H1 (cell line): Measurements from ENCODE around the gene LOXHD1. TPM values are rescaled to one million over a fixed set of nuclear protein-coding genes. Genes with fewer than 3 reads are reported as not detected.

ENCODE experiments used
- CTCF ChIA-PET: fragments of 300-600 bp; sonication (Branson Sonifier 250); formaldehyde crosslinking; loops from one replicate; lab custom pipeline; 2021; ENCODE audit not compliant: partially characterized antibody; lab: Charles Lee
- POLR2A ChIA-PET: fragments of 300-600 bp; sonication (Branson Sonifier 250); formaldehyde crosslinking; loops from one replicate; lab custom pipeline; 2021; ENCODE audit warnings: inconsistent platforms; ENCODE audit not compliant: partially characterized antibody; lab: Charles Lee
- DNase-seq, 2 experiments: peaks; one replicate each; pipeline versions ENCODE4 v3.0.0 to v3.0.0-alpha.2; 2010 to 2022; ENCODE audit warnings: low spot score in 2 of 2, low read depth in 1 of 2, mixed read lengths in 1 of 2
- FAIRE-seq: peaks from 2 replicates; lab custom pipeline; 2011; peaks lifted over from hg19 to GRCh38; lab: Jason Lieb, UNC
- H2AFZ ChIP-seq: 2 replicates; pipeline ENCODE4 v1.8.1; 2012; ENCODE audit warnings: low read length, inconsistent platforms
- H2AK5ac ChIP-seq: 2 replicates; pipeline ENCODE4 v1.6.1; 2013; ENCODE audit warnings: low read depth, low read length
- H2BK120ac ChIP-seq: replicated peaks from 2 replicates; pipeline ENCODE3; 2013; ENCODE audit warnings: low read depth, low read length, inconsistent platforms
- H2BK12ac ChIP-seq: 2 replicates; pipeline ENCODE4 v1.6.1; 2013; ENCODE audit warnings: low read depth, low read length
- H2BK15ac ChIP-seq: 2 replicates; pipeline ENCODE4 v1.6.1; 2013; ENCODE audit warnings: low read length
- H2BK20ac ChIP-seq: 2 replicates; pipeline ENCODE4 v1.6.1; 2013; ENCODE audit warnings: low read length
- H2BK5ac ChIP-seq: 2 replicates; pipeline ENCODE4 v1.6.1; 2013; ENCODE audit warnings: low read depth, low read length
- H3K14ac ChIP-seq: 2 replicates; pipeline ENCODE4 v1.6.1; 2013; ENCODE audit warnings: inconsistent platforms; ENCODE audit not compliant: insufficient read length
- H3K18ac ChIP-seq: 2 replicates; pipeline ENCODE4 v1.6.1; 2013; ENCODE audit warnings: low read length; ENCODE audit errors: extremely low read depth
- H3K23ac ChIP-seq: 2 replicates; pipeline ENCODE4 v1.6.1; 2013; ENCODE audit warnings: inconsistent platforms; ENCODE audit not compliant: insufficient read length
- H3K23me2 ChIP-seq: 2 replicates; pipeline ENCODE4 v1.6.1; 2013; ENCODE audit warnings: low read depth, low read length
- H3K27ac ChIP-seq: 2 replicates; pipeline ENCODE4 v1.6.1; 2011; ENCODE audit warnings: low read depth, low read length, inconsistent platforms
- H3K27me3 ChIP-seq, 4 experiments: replicated peaks in 1 of 4; 1 replicate in 1 of 4; 2 replicates in 3 of 4; pipeline versions ENCODE4 v1.6.1 to v1.8.1; 2011 to 2013; ENCODE audit warnings: low read length in 3 of 4, mild to moderate bottlenecking in 3 of 4, inconsistent platforms in 2 of 4, mixed read lengths in 2 of 4, moderate library complexity in 1 of 4; ENCODE audit not compliant: control insufficient read depth in 3 of 4, insufficient read depth in 3 of 4; ENCODE audit errors: extremely low read depth in 1 of 4
- H3K36me3 ChIP-seq, 4 experiments: 2 replicates each; pipeline versions ENCODE4 v1.6.1 to v1.8.1; 2011 to 2013; ENCODE audit warnings: mild to moderate bottlenecking in 4 of 4, low read length in 3 of 4, moderate library complexity in 2 of 4, control low read depth in 1 of 4, inconsistent platforms in 1 of 4; ENCODE audit not compliant: insufficient read depth in 4 of 4, control insufficient read depth in 2 of 4
- H3K4ac ChIP-seq: replicated peaks from 2 replicates; pipeline ENCODE3; 2013; ENCODE audit warnings: low read length, low read depth, mixed read lengths, inconsistent platforms; ENCODE audit not compliant: insufficient read length
- H3K4me1 ChIP-seq, 4 experiments: replicated peaks in 1 of 4; 1 replicate in 1 of 4; 2 replicates in 3 of 4; pipeline versions ENCODE4 v1.6.1 to v1.8.1; 2011 to 2013; ENCODE audit warnings: low read length in 3 of 4, inconsistent platforms in 2 of 4, mixed read lengths in 1 of 4; ENCODE audit not compliant: insufficient read depth in 4 of 4, control insufficient read depth in 3 of 4
- H3K4me2 ChIP-seq, 2 experiments: 2 replicates each; pipeline versions ENCODE4 v1.6.1 to v1.8.1; 2011 to 2013; ENCODE audit warnings: low read depth in 2 of 2, low read length in 2 of 2, control low read depth in 1 of 2, inconsistent platforms in 1 of 2, mild to moderate bottlenecking in 1 of 2; ENCODE audit not compliant: insufficient read depth in 1 of 2
- H3K4me3 ChIP-seq, 4 experiments: fragments of 200-600, 300-600 bp in 1 of 4; sonication (generic), shearing (Covaris generic), sonication (Bioruptor Twin) in 1 of 4; 2 replicates each; pipeline versions ENCODE4 v1.5.1 to v1.8.1; 2011 to 2016; ENCODE audit warnings: low read length in 4 of 4, low read depth in 3 of 4, control low read depth in 2 of 4, inconsistent platforms in 2 of 4, mild to moderate bottlenecking in 2 of 4, mixed read lengths in 1 of 4, moderate library complexity in 1 of 4; ENCODE audit not compliant: insufficient read depth in 2 of 4; ENCODE audit errors: extremely low read depth in 1 of 4
- H3K56ac ChIP-seq: replicated peaks from 2 replicates; pipeline ENCODE3; 2013; ENCODE audit warnings: low read depth, mild to moderate bottlenecking, mixed read lengths, low read length, inconsistent platforms; ENCODE audit not compliant: insufficient read length
- H3K79me1 ChIP-seq: 2 replicates; pipeline ENCODE4 v1.6.1; 2013; ENCODE audit warnings: low read depth, low read length, control low read depth
- H3K79me2 ChIP-seq, 2 experiments: 2 replicates each; pipeline versions ENCODE4 v1.6.1 to v1.8.1; 2012 to 2013; ENCODE audit warnings: low read length in 2 of 2, mild to moderate bottlenecking in 2 of 2, inconsistent platforms in 1 of 2; ENCODE audit not compliant: insufficient read depth in 2 of 2, control insufficient read depth in 1 of 2
- H3K9ac ChIP-seq, 4 experiments: replicated peaks in 1 of 4; 1 replicate in 1 of 4; 2 replicates in 3 of 4; pipeline versions ENCODE4 v1.6.1 to v1.8.1; 2011 to 2013; ENCODE audit warnings: low read depth in 3 of 4, low read length in 3 of 4, control low read depth in 2 of 4, mild to moderate bottlenecking in 2 of 4, moderate library complexity in 2 of 4, inconsistent platforms in 1 of 4; ENCODE audit errors: extremely low read depth in 1 of 4
- H3K9me3 ChIP-seq, 2 experiments: 2 replicates each; pipeline versions ENCODE4 v1.6.1 to v1.8.1; 2012 to 2013; ENCODE audit warnings: mild to moderate bottlenecking in 2 of 2, moderate library complexity in 2 of 2, control low read depth in 1 of 2, inconsistent platforms in 1 of 2, low read depth in 1 of 2, low read length in 1 of 2, mixed read lengths in 1 of 2; ENCODE audit not compliant: insufficient read depth in 2 of 2
- H4K20me1 ChIP-seq, 2 experiments: replicated peaks in 1 of 2; 2 replicates each; pipeline versions ENCODE3 to v1.8.1; 2011 to 2013; ENCODE audit warnings: inconsistent platforms in 2 of 2, low read length in 2 of 2, mild to moderate bottlenecking in 1 of 2; ENCODE audit not compliant: insufficient read depth in 2 of 2, control insufficient read depth in 1 of 2
- H4K5ac ChIP-seq: 2 replicates; pipeline ENCODE4 v1.6.1; 2013; ENCODE audit warnings: low read length, low read depth, mixed read lengths, inconsistent platforms; ENCODE audit not compliant: insufficient read length
- H4K8ac ChIP-seq: 2 replicates; pipeline ENCODE4 v1.8.0; 2013; ENCODE audit warnings: mild to moderate bottlenecking, moderate library complexity, low read length, inconsistent platforms; ENCODE audit not compliant: insufficient read depth; ENCODE audit errors: extremely low read depth
- H4K91ac ChIP-seq: replicated peaks from 2 replicates; pipeline ENCODE3; 2013; ENCODE audit warnings: low read length, mixed read lengths, inconsistent platforms; ENCODE audit not compliant: insufficient read length
- GTF2F1 ChIP-seq: IDR thresholded peaks from 2 replicates; pipeline ENCODE4 v1.6.1; 2012; ENCODE audit warnings: low read depth, low read length, improper control_type of control experiment, borderline replicate concordance
- HDAC2 ChIP-seq, 2 experiments: fragments of 300-600 bp in 1 of 2; sonication (generic) in 1 of 2; IDR thresholded peaks; 2 replicates each; pipeline ENCODE4 v1.6.1; 2011 to 2012; ENCODE audit warnings: low read depth in 2 of 2, low read length in 2 of 2, mild to moderate bottlenecking in 2 of 2, moderate library complexity in 2 of 2, borderline replicate concordance in 1 of 2, inconsistent platforms in 1 of 2
- KDM4A ChIP-seq: IDR thresholded peaks from one replicate; pipeline ENCODE4 v1.7.1; 2012; ENCODE audit warnings: low read depth, mild to moderate bottlenecking, moderate library complexity, low read length, inconsistent platforms; ENCODE audit not compliant: severe bottlenecking
- WGBS, 2 experiments: shearing (Covaris generic) in 1 of 2; methylation state at CpG; one replicate each; pipeline versions ENCODE4 v1.1.6 to v1.1.7; 2013 to 2015; ENCODE audit warnings: low lambda C conversion rate in 2 of 2, mixed read lengths in 2 of 2, inconsistent platforms in 1 of 2, low coverage in 1 of 2, missing lambda C conversion rate in 1 of 2; ENCODE audit not compliant: insufficient replicate concordance in 2 of 2, insufficient coverage in 1 of 2, insufficient read length in 1 of 2; ENCODE audit errors: extremely low coverage in 1 of 2, missing lambda C conversion rate in 1 of 2; 5-methylcytosine and 5-hydroxymethylcytosine counted together
- polyA plus RNA-seq, 7 experiments: library from polyadenylated mRNA; depleted of rRNA in 3 of 7; stranded (reverse) in 5 of 7; unstranded in 2 of 7; fragments of >200 nt in 5 of 7; fragments of 200-250 nt in 2 of 7; gene quantifications; 1 replicate in 5 of 7; 2 replicates in 1 of 7; 4 replicates in 1 of 7; pipeline versions ENCODE4 v1.2.1 to v1.2.3, GENCODE V29; 2011 to 2013; ENCODE audit warnings: missing spikeins in 2 of 7, mixed read lengths in 2 of 7
- total RNA-seq: library from RNA; stranded (reverse); fragmentation: NEBNext Ultra II Directional; extraction: Animal tissue kit (Norgen Biotek cat#: 25700); gene quantifications from 2 replicates; pipeline ENCODE4 v1.2.1, GENCODE V29; 2021

LOXHD1 gene
- total and polyA plus RNA-seq, 2 of the 8 experiments (the other 6 are each of a cell fraction or from before 2014, with no cell fraction given): 0.02 TPM; not detected in 1

- FAIRE-seq (no peak), DNase-seq (no peak)
- no peak overlapping the region for H4K5ac ChIP-seq
- no peaks in the 10 kb centered on the region for H3K79me1 ChIP-seq
- H3K56ac ChIP-seq: no peak overlapping the region
- H3K4me1 ChIP-seq: peaks cover 0 to 3% (median 0%) of the 10 kb centered on the region in 4 experiments; a peak in 1 of 7 replicates
- no peak overlapping the region for H3K23ac ChIP-seq
- no peak overlapping the region for H4K8ac ChIP-seq
- H3K14ac ChIP-seq: no peak overlapping the region
- H3K36me3 ChIP-seq: no peaks in the 10 kb centered on the region
- no peak overlapping the region for H2BK12ac ChIP-seq
- H3K4ac ChIP-seq: no peak overlapping the region
- H3K9ac ChIP-seq: no peak overlapping the region
- H2AFZ ChIP-seq: no peak overlapping the region
- no peak overlapping the region for H2BK20ac ChIP-seq
- no peak overlapping the region for H3K4me3 ChIP-seq
- CTCF ChIA-PET: interaction anchor here (0.7 to 7.5 kb wide), 29 partner anchors 8 to 408 kb away, joined by 3 to 148 read pairs (median 5); partner anchors contain the start of gene LOXHD1
- H4K91ac ChIP-seq: no peak overlapping the region
- no peak overlapping the region for H3K18ac ChIP-seq
- H3K9me3 ChIP-seq: peaks cover 0 to 4% of the 10 kb centered on the region in 2 experiments; a peak in 1 of 4 replicates
- H3K23me2 ChIP-seq: no peaks in the 10 kb centered on the region
- TF ChIP-seq KDM4A (no peak), GTF2F1 (no peak), HDAC2 (IDR thresholded peaks at IDR 0.05; ENCODE audit: borderline replicate concordance in 1 of 2, low read depth in 2 of 2, low read length in 2 of 2) (no peak)
- TF ChIP-seq, all 59 proteins: peak for 0
- WGBS, 2 experiments: 66% methylated on average over 2 of the region's 2 CpGs; no CpG with 5 or more reads in 1 of the 2 experiments
- no peak overlapping the region for H2BK120ac ChIP-seq
- no peaks in the 10 kb centered on the region for H3K79me2 ChIP-seq
- H2AK5ac ChIP-seq: no peak overlapping the region
- H3K27me3 ChIP-seq: no peaks in the 10 kb centered on the region
- POLR2A ChIA-PET: no interaction called here
- no peak overlapping the region for H2BK15ac ChIP-seq
- H4K20me1 ChIP-seq: no peaks in the 10 kb centered on the region
- no peak overlapping the region for H3K4me2 ChIP-seq
- H3K27ac ChIP-seq: no peak overlapping the region
- H2BK5ac ChIP-seq: no peak overlapping the region
Observed at GRCh38 chr18:46555213-46555612, 101.8 kb downstream of the LOXHD1 start.
